ENCODE measurements around the gene KIF13A.
"Not testable (repeated sequence)": the region's sequence is repeated elsewhere in the genome, so short reads cannot be mapped to it uniquely, and the experiment has no call there.

The KIF13A gene

GRCh38 chr6:17998003-17998402, 10.6 kb upstream of the KIF13A start:
- no peak for DNase-seq

DNA sequence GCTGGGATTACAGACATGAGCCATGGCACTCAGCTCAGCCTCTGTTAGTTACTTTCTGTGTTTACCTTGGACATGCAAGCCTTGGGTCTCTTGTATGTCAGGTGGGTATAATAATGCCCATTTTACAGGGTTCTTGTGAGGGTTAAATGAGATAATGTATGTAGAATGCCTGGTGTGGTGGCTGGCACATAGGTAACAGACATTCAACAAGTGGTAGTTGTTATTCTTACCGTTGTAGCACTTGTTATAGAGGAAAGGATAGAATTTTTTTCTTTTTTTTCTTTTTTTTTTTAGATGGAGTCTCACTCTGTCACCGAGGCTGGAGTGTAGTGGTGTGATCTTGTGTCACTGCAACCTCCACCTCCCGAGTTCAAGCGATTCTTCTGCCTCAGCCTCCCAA, 8.0 kb upstream of the KIF13A start:
- no peak for DNase-seq

- no peak for DNase-seq
Observed at GRCh38 chr6:17994019-17994418, 6.6 kb upstream of the KIF13A start.

DNA sequence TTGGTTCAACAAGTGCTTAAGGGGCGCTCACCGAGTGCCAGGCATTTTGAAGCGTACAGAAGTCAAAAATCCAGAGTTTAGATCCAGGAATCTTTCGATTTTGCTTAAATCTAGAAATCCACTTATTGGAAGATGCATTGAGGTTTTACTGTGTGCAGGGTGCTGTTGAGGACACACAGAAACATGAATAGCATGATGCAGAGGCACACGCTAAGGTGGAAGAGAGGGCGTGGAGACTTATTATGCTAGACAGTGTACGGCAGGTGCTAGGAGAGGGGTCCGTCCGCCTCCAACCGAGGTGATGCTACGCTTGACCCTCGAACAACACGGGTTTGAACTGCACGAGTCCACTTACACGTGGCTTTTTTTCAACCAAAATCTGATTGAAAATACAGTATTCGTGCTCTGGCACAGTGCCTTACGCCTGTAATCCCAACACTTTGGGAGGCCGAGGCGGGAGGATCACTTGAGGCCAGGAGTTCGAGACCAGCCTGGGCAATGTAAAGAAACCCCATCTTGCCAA, 1.0 kb upstream of the KIF13A start:
- no peak for DNase-seq

- peak; percentile 17 for DNase-seq
Observed at GRCh38 chr6:17987697-17988421, 424 bp upstream of the KIF13A start.

DNA sequence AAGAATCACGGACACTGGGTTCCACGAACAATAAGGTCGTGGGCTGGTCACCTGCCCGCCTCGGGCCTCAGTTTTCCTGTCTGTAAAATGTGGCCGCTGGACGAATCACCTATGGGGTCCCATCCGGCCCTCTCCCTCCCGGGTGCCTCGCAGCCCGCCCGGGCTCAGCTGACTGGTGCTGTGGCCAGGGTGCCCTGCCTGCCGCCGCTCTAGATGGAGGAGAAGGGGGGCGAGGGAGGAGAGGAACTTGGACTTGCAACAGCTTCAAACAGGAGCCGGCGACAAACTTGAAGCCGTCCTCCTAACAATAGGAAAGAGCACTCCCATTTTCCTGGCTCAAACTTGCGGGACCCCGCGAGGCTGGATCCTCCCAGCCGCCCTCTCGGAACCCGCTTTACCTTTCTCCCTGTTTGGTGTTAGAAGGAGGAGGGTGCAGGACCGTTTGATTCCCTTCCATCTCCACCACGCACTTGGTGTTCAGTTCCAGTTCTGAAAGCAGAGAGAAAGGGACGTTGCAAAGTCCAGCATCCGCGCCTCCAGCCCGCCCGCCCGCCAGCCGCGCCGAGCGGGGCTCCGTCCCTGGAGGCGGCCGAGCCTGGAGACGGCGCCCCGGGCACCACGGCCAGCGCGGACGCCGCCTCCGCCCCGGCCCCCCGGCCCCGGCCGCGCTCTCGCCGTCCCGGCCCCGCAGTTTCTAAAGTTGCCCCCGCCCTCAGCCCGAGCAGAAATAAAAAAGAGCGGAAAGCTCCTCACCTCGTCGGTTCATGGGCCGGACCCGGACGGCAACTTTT, 584 bp downstream of the KIF13A start:
- DNase-seq: no peak

- DNase-seq: no peak
Observed at GRCh38 chr6:17985934-17986655, 1.3 kb downstream of the KIF13A start.

- DNase-seq: no peak
Observed at GRCh38 chr6:17984812-17985670, 2.4 kb downstream of the KIF13A start.

- DNase-seq: no peak
Observed at GRCh38 chr6:17984399-17984798, 3.0 kb downstream of the KIF13A start.

DNA sequence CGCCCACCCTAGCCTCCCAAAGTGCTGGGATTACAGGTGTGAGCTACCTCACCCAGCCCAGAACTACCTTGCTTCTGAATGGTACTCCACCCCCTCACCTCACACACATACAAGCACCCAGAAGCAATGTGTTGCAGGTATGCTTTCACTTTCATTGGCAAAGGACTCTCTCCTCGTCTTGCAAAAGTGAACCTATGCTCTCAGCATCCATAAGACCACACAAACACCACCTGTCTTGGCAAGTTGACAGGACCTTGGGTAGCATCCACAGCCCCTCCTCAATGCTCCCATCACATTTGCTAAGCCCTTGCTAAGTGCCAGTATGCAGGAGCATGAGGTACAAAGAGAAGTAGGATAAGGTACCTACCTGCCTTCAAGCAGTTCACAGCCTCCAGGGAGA, 3.7 kb downstream of the KIF13A start:
- DNase-seq: no peak

DNA sequence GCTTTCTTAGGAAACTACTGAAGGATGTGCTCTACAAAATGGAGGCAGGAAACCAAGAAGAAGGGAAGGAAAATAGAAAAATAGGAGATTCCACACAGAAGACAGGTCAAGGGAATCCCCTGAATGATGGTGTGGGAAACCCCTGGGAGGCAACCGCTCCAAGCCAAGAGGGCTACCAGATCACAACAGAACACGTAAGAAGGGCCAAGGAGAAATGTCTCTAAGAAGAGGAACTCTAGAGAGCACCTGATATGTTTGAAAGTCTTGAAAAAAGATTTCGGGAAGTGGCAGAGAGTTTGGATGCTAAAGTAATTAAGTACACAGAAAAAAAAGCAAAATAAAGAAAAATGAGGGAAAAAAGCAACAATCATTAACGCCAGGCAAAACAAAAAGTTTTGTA, 7.1 kb downstream of the KIF13A start:
- no peak for DNase-seq

- no peak for DNase-seq
Observed at GRCh38 chr6:17979479-17979878, 8.0 kb downstream of the KIF13A start.

- not testable (repeated sequence) for DNase-seq
Observed at GRCh38 chr6:17976258-17976657, 11.2 kb downstream of the KIF13A start.

- DNase-seq: no peak
Observed at GRCh38 chr6:17974570-17975368, 12.7 kb downstream of the KIF13A start.

- DNase-seq: no peak
Observed at GRCh38 chr6:17972978-17973622, 14.3 kb downstream of the KIF13A start.

GRCh38 chr6:17972074-17972952, 15.1 kb downstream of the KIF13A start:
- no peak for DNase-seq

DNA sequence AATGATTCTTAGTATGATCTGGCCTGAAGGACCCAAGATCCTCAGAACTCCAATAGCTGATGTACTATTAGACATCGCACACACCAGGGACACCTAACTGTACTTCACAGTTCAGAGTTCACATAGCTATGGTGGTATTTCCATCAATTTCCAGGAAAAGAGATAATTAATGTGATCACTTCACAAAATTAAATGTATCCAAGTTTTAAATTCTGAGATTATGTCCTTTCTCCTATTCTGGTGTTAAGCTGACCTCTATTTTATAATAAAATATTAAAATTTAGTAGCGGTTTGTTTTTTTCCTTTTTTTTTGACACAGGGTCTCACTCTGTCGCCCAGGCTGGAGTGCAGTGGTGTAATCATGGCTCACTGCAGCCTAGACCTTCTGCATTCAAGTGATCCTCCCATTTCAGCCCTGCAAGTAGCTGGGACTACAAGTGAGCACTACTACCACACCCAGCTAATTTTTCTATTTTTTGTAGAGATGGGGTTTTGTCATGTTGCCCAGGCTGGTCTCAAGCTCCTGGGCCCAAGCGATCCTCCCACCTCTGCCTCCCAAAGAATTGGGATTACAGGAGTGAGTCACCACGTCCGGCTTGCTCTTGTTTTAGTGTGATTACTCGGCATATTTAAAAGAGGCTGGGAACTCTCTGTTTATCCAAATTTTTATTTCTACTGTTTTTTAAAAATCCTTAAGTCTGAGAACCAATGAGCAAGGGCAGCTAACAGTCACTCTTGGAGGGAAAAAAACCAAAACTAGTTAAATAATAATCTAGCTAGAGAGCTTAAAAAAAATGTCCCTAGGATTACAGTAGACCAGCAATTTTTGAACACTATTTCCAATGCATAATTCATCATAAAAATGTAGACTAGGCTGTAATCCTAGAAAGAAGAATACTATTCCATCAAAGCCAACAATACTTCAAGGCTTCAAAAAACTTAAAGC, 16.0 kb downstream of the KIF13A start:
- no peak for DNase-seq

- DNase-seq: no peak
Observed at GRCh38 chr6:17968876-17969275, 18.6 kb downstream of the KIF13A start.
